Suppressor macrophage treated with lipopolysaccharide for 1 hour (primary cell): ENCODE measurements around the gene PRSS36.
"Not testable (repeated sequence)": the region's sequence is repeated elsewhere in the genome, so short reads cannot be mapped to it uniquely, and the experiment has no call there.

ENCODE experiments used
- DNase-seq, 3 donors: peaks; one replicate each; pipeline ENCODE4 v3.0.0-alpha.2; 2020 to 2022

The PRSS36 gene

DNA sequence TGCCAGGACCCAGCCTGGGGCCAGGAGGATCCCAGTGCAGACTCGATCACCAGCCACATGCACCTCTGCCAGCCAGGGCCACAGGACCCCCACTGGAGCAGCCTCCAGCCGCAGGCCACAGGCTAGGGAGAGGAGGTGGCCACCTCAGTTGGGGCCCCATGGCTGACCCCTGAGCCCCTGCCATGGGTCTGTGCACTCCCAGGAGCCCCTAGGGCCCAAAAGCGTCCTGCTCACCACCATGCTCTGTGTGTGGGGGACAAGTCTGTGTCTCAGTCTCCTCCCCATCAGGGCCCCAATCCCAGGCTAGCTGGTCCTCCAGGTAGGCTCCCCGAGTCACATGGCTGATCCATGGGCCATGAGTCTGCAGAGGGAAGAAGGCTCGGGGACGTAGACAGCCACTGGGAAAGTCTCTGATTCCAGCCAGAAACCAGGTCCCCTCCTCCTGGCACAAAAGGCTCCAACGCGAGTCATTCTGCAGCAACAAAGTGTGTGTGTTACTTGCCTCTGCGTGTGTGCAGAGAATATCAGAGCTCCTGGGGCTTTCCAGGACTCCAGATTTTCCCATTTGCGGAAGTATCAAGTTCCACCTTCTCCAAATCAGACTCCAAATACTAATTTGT is 8.3 kb downstream of the PRSS36 start:
- DNase-seq = peak in 1 of 3 donors; percentile 91

DNA sequence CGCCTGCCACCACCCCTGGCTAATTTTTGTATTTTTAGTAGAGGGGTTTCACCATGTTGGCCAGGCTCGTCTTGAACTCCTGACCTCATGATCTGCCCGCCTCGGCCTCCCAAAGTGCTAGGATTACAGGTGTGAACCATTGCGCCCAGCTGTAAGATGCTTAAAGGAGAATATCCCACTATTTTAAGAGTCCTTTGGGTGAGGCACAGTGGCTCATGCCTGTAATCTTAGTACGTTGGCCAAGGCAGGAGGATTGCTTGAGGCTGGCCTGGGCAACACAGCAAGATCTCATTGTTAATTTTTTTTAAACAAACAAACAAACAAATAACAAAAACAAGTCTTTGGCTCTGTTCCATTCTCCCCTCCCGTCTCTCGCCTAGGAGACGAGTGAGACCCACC is 8.8 kb downstream of the PRSS36 start:
- not testable (repeated sequence) for DNase-seq

- DNase-seq = peak; percentile 52 to 69 (median 62)
Observed at GRCh38 chr16:31138621-31139578, 11.0 kb downstream of the PRSS36 start.

GRCh38 chr16:31136822-31137499 is 12.9 kb downstream of the PRSS36 start:
- not testable (repeated sequence) for DNase-seq

GRCh38 chr16:31136287-31136662 is 13.6 kb downstream of the PRSS36 start:
- DNase-seq = no peak

DNA sequence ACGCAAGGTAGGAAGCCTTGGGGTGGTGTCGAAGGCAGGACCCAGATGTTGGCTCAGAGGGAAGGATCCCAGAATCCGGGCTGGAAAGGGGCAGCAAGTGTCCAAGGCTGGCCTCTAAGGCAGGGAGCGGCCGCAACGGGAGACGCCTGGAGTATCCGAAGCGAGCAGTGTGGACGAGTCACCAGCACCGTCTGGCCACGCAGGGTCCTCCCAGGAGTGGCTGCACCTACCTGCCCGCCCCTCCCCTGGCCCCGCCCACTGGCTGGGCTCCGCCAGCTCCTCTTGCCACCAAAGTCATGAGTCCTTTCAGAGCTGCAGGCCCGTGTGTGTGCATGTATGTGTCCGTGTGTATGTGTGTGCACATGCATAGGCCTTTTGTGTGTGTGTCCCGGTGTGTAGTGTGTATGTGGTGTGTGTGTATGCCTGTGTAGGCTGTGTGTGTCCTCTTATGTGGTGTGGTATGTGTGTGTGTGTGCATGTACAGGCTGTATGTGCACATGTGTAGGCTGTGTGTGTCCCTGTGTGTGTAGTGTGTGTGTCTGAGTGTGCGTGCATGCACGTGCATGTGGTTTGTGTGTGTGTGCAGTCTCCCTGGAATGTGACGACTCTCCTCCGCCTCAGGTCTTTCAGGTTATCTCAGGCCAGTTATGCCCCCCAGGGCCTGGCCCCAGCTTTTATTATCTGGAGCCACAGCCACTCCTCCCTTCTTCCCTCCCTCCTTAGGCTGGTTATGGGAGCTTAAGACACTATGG is 14.2 kb downstream of the PRSS36 start, which contains the start of gene PRSS8:
Gene PRSS8 (minus strand): TSS at position 193 of the 752 bp plus-strand sequence. CDS start 229 bp downstream, outside the sequence.
- no peak for DNase-seq

DNA sequence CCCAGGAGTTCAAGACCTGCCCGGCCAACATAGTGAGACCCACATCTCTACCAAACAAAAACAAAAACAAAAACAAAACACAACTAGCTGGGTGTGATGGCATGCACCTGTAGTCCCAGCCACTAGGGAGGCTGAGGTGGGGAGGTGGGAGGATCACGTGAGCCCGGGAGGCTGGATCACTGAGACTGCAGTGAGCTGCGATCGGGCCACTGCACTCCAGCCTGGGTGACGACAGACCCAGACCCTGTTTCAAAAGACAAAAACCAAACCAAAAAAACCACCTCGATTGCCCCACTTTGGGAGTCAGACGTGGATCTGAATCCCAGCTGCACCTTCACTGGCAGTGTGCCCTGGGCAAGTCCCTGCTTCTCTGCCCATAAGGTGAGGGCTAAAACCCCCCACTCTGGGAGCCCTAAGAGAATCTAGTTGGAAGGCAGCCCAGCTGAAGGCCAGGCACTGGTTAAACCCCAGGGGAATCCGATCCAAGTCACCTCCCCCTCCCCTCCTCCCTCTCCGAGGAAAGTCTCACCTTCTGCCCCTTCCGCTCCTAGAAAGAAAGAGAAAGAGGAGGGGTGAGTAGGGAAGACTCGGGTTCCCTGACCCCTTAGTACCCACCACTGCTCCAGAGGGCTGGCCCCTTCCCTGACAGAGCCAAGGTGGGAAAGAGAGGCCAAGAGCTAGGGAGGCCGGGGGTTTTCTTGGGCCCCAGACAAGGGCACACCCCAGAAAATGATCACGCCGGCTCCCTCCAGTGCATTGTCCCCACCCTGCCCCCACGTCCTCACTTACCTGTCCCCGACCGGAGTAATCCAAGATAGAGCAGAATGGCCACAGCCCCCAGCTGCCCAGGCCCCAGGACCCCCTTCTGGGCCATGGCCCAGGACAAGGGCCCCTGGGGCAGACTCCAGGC is 15.0 kb downstream of the PRSS36 start:
- peak in 1 of 3 donors; percentile 18 for DNase-seq

DNA sequence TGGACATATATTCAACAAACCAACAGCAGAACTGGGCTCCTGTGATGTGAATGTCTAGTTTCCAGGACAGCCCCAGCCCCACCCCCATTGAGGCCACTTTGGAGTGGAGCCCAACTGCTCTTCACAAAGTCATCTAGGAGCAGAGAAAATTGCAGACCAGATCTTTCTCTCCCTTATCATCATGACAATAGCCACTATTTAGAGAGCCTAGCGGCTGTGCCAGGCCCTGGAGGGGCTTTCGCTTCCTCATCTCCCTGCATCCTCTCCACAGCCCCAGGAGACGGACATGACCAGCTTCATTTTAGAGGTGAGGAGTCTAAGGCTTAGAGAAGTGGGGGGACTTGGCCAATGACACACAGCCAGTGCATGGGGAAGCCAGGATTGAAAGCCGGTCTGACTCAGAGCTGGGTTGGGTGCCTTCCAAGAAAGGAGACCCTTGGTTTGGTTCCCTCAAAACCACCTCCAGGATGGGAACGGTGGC is 15.7 kb downstream of the PRSS36 start:
- DNase-seq = peak; percentile 63 to 72 (median 65)

- no peak for DNase-seq
Observed at GRCh38 chr16:31133046-31133501, 16.8 kb downstream of the PRSS36 start.

- DNase-seq = no peak
Observed at GRCh38 chr16:31132303-31132979, 17.4 kb downstream of the PRSS36 start.

DNA sequence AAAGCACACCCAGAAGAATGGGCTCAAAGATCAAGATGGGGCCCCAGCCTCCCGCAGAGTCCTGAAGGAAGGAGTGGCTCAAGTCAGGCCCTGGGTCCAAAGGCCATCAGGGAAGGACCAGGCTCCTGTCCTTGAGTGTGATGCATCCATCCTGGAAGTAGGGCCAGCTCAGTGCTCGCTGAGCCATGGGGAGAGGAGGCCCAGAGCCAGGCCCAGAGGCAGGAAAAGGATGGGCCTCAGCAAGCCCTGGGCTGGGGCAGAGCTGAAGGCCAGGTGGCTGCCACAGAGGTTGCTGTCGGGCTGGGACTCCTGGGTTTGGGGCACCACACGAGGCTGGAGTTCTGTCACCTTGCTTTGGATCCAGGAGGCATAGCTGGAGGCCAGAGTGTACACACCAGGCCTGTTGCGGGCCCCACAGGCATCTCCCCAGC is 18.0 kb downstream of the PRSS36 start:
- DNase-seq = no peak

DNA sequence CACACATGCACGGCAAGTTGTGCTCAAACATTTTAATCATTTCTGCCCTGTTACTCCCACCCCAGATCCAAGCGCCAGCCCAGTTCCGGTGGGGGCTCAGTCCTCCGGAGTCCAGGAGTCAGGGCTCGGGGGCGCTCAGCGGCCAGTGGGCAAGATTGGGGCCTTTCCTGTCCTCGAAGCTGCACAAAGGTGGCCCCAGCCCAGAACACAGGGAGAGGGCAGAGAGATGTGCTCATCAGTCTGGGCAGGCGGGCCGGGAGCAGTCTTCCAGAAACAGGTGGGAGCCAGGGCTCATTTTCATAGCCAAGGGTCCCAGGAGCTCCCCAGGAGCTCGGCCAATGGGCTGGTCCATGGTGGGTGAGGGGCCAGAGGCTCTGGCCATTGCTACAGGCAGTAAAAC is 18.4 kb downstream of the PRSS36 start:
- DNase-seq = no peak

- no peak for DNase-seq
Observed at GRCh38 chr16:31130899-31131298, 19.0 kb downstream of the PRSS36 start.

DNA sequence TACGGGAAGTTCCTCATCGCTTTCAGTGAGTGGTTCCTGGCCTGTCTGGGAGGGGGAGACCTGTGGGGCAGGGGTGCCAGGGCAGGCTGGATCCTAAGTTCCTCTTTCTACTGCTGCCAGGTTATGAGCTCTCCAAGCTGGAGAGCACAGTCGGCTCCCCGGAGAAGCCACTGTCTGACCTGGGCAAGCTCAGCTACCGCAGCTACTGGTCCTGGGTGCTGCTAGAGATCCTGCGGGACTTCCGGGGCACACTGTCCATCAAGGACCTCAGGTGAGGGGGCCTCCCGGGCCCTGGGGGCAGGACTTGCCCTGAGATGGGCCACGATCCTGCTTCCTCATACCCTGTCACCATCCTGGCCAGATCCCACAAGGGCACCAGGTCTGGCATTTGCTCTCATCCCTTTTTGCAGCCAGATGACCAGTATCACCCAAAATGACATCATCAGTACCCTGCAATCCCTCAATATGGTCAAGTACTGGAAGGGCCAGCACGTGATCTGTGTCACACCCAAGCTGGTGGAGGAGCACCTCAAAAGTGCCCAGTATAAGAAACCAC is 19.5 kb downstream of the PRSS36 start:
- DNase-seq = peak; percentile 51 to 68 (median 56)

DNA sequence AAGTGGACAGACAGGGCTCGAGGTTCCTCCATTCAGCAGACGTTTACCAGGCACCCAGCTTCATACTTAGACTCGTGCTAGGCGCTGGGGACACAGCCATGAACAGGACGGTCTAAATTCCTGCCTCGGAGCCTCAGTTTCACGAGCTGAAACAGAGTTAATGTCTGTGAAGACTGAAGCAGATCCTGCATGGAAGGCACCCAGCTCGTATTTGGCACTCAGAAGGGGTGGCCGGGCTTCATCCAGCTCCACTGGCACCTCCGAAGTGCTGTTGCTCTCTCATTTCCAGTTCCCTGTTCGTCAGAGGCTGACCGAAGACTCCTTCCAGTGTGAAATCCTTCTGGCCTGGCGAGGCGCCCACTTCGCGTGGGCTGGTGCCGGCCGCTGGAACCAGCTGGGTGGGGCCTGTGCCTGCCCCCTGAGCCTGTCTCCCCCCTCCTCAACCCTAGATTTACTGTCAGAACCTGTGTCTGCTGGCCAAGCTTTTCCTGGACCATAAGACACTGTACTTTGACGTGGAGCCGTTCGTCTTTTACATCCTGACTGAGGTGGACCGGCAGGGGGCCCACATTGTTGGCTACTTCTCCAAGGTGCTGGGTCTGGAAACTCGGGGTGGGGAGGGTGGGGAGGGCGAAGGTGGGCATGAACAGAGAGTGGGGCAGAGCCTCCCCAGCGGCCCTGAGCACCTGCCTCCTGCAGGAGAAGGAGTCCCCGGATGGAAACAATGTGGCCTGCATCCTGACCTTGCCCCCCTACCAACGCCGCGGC is 20.1 kb downstream of the PRSS36 start:
- DNase-seq = peak; percentile 77 to 84 (median 83)

DNA sequence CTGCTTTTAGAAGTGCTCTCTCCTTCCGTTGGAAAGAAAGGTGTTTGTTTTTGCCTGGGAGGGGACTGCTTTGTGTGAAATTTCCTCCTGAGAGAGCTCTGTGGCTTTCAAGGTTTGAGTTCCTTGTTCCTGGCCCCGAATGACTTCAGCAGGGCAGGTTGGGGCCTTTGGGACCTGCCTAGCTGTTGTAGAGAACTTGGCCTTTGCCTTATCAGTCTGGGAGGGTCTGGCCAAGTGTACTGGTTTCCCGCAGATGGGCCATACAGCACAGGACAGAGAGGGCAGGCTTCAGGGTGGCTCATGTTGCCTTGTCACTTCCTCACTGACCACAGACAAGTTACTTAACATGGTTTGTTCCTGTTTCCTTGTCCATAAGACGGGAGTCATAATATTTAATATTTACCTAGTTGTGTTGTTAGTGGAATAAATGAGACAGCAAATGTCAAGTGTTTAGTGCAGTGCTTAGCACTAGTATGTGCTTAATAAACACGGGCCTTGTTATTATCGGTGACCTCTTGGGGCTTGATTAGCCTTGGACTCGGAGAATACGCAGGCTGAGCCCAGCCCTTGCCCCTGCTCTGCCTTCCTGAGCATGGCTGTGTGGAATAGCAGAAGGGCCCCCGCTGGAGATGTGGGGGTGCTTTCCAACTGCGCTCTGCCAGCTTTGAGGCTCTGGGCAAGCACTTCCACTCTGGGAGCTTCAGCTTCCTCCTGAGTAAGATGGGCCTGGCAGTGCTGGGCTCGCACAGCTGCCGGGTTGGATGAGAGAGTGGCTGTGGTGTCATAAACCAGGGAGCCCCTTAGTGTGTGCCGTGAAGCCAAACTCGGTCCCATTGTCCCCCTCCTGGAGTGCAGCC is 20.9 kb downstream of the PRSS36 start:
- peak; percentile 83 to 92 (median 88) for DNase-seq

DNA sequence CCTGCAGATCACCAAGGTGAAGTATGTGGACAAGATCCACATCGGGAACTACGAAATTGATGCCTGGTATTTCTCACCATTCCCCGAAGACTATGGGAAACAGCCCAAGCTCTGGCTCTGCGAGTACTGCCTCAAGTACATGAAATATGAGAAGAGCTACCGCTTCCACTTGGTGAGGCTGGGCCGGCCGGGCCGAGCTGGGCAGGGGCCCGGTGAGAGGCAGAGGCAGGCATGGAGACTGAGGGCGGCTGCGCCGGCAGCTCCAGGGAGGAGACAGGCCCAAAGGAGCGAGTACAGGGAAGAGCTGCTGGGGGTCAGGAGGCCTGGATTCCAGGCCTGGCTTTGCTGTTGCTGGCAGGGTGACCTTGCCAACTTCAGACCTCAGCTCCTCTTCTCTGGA is 22.7 kb downstream of the PRSS36 start:
- no peak for DNase-seq

- DNase-seq = no peak
Observed at GRCh38 chr16:31125844-31126243, 24.0 kb downstream of the PRSS36 start.
